ENCODE data around the gene CDKN2AIP.

The CDKN2AIP gene

GRCh38 chr4:183399126-183399522 is 45.3 kb upstream of the CDKN2AIP start:
- Histone ChIP-seq H3K9me3 (ENCODE audit: severe bottlenecking) (no peaks in the 10 kb centered on the region), H3K27me3 (ENCODE audit: insufficient read depth, low read depth, severe bottlenecking) (no peaks in the 10 kb centered on the region), H3K27ac (no peak overlapping the region), H3K4me3 (ENCODE audit: low read depth, low read length) (peak overlapping the region; percentile 62), H3K36me3 (no peaks in the 10 kb centered on the region)
- no peak for DNase-seq
- no peak for TF ChIP-seq CTCF (IDR thresholded peaks at IDR 0.05; ENCODE audit: low read depth, low read length)

- Histone ChIP-seq H3K27ac (no peak overlapping the region), H3K4me3 (ENCODE audit: low read depth, low read length) (no peak overlapping the region), H3K9me3 (ENCODE audit: severe bottlenecking) (no peaks in the 10 kb centered on the region), H3K27me3 (ENCODE audit: insufficient read depth, low read depth, severe bottlenecking) (no peaks in the 10 kb centered on the region), H3K36me3 (no peaks in the 10 kb centered on the region)
- no peak for TF ChIP-seq CTCF (IDR thresholded peaks at IDR 0.05; ENCODE audit: low read depth, low read length)
- DNase-seq, result no peak
Measured at GRCh38 chr4:183399616-183400015, 44.8 kb upstream of the CDKN2AIP start.

- H3K4me3 ChIP-seq (ENCODE audit: low read depth, low read length), result no peak overlapping the region
- no peak overlapping the region for H3K27ac ChIP-seq
- H3K9me3 ChIP-seq (ENCODE audit: severe bottlenecking), result no peaks in the 10 kb centered on the region
- H3K36me3 ChIP-seq, result no peaks in the 10 kb centered on the region
- no peak for TF ChIP-seq CTCF (IDR thresholded peaks at IDR 0.05; ENCODE audit: low read depth, low read length)
- no peak for DNase-seq
- no peaks in the 10 kb centered on the region for H3K27me3 ChIP-seq (ENCODE audit: insufficient read depth, low read depth, severe bottlenecking)
Measured at GRCh38 chr4:183400035-183400434, 44.4 kb upstream of the CDKN2AIP start.

GRCh38 chr4:183401473-183401872 is 43.0 kb upstream of the CDKN2AIP start:
- H3K36me3 ChIP-seq, result no peaks in the 10 kb centered on the region
- no peaks in the 10 kb centered on the region for H3K27me3 ChIP-seq (ENCODE audit: insufficient read depth, low read depth, severe bottlenecking)
- DNase-seq, result no peak
- no peak for TF ChIP-seq CTCF (IDR thresholded peaks at IDR 0.05; ENCODE audit: low read depth, low read length)
- H3K4me3 ChIP-seq (ENCODE audit: low read depth, low read length), result no peak overlapping the region
- H3K9me3 ChIP-seq (ENCODE audit: severe bottlenecking), result no peaks in the 10 kb centered on the region
- H3K27ac ChIP-seq, result no peak overlapping the region

GRCh38 chr4:183402771-183403170 is 41.7 kb upstream of the CDKN2AIP start:
- no peak for DNase-seq
- H3K27me3 ChIP-seq (ENCODE audit: insufficient read depth, low read depth, severe bottlenecking), result no peaks in the 10 kb centered on the region
- no peaks in the 10 kb centered on the region for H3K9me3 ChIP-seq (ENCODE audit: severe bottlenecking)
- no peaks in the 10 kb centered on the region for H3K36me3 ChIP-seq
- TF ChIP-seq CTCF (IDR thresholded peaks at IDR 0.05; ENCODE audit: low read depth, low read length), result no peak
- no peak overlapping the region for H3K27ac ChIP-seq
- no peak overlapping the region for H3K4me3 ChIP-seq (ENCODE audit: low read depth, low read length)

GRCh38 chr4:183403486-183403885 is 41.0 kb upstream of the CDKN2AIP start:
- Histone ChIP-seq H3K27me3 (ENCODE audit: insufficient read depth, low read depth, severe bottlenecking) (no peaks in the 10 kb centered on the region), H3K36me3 (no peaks in the 10 kb centered on the region), H3K9me3 (ENCODE audit: severe bottlenecking) (no peaks in the 10 kb centered on the region), H3K27ac (no peak overlapping the region), H3K4me3 (ENCODE audit: low read depth, low read length) (no peak overlapping the region)
- no peak for DNase-seq
- TF ChIP-seq CTCF (IDR thresholded peaks at IDR 0.05; ENCODE audit: low read depth, low read length), result no peak

Data from WERI-Rb-1 (cell line).